H1 (cell line): ENCODE results near the gene TRAF4. TPM values are rescaled to one million over a fixed set of nuclear protein-coding genes. Genes with fewer than 3 reads are reported as not detected.
A peak's percentile ranks its signal among the peaks of the same experiment; 100 is the strongest.

ENCODE experiments used
- BACH1 ChIP-seq: IDR thresholded peaks from 2 replicates; pipeline ENCODE4 v1.6.1; 2012; ENCODE audit warnings: low read length, improper control_type of control experiment
- CEBPB ChIP-seq: IDR thresholded peaks from 2 replicates; pipeline ENCODE4 v1.6.1; 2012; ENCODE audit warnings: low read depth, low read length
- CHD1 ChIP-seq: IDR thresholded peaks from 2 replicates; pipeline ENCODE4 v1.6.1; 2012; ENCODE audit warnings: low read depth, low read length, improper control_type of control experiment
- CHD7 ChIP-seq: fragments of 300-600 bp; sonication (generic); IDR thresholded peaks from 2 replicates; pipeline ENCODE4 v1.7.1; 2012; ENCODE audit warnings: low read length, moderate library complexity, mild to moderate bottlenecking, inconsistent platforms; ENCODE audit not compliant: insufficient replicate concordance
- HDAC2 ChIP-seq, 2 experiments: fragments of 300-600 bp in 1 of 2; sonication (generic) in 1 of 2; IDR thresholded peaks; 2 replicates each; pipeline ENCODE4 v1.6.1; 2011 to 2012; ENCODE audit warnings: low read depth in 2 of 2, low read length in 2 of 2, mild to moderate bottlenecking in 2 of 2, moderate library complexity in 2 of 2, borderline replicate concordance in 1 of 2, inconsistent platforms in 1 of 2
- JUN ChIP-seq: IDR thresholded peaks from 2 replicates; pipeline ENCODE4 v1.6.1; 2011; ENCODE audit warnings: low read depth, mild to moderate bottlenecking, improper control_type of control experiment, low read length
- MAFK ChIP-seq: IDR thresholded peaks from 2 replicates; pipeline ENCODE4 v1.6.1; 2012; ENCODE audit warnings: low read depth, mild to moderate bottlenecking, improper control_type of control experiment, low read length
- PHF8 ChIP-seq: fragments of 200-600 bp; sonication (generic); conservative IDR thresholded peaks from 2 replicates; pipeline ENCODE4 v1.7.1; 2012; ENCODE audit warnings: low read depth, mild to moderate bottlenecking, inconsistent platforms, low read length, moderate library complexity
- SP4 ChIP-seq: IDR thresholded peaks from 2 replicates; pipeline ENCODE4 v1.6.1; 2012; ENCODE audit warnings: low read length, inconsistent platforms
- SRF ChIP-seq: IDR thresholded peaks from 2 replicates; pipeline ENCODE4 v1.6.1; 2011; ENCODE audit warnings: mild to moderate bottlenecking, low read depth, low read length, moderate library complexity
- polyA plus RNA-seq, 7 experiments: library from polyadenylated mRNA; depleted of rRNA in 3 of 7; stranded (reverse) in 5 of 7; unstranded in 2 of 7; fragments of >200 nt in 5 of 7; fragments of 200-250 nt in 2 of 7; gene quantifications; 1 replicate in 5 of 7; 2 replicates in 1 of 7; 4 replicates in 1 of 7; pipeline versions ENCODE4 v1.2.1 to v1.2.3, GENCODE V29; 2011 to 2013; ENCODE audit warnings: missing spikeins in 2 of 7, mixed read lengths in 2 of 7
- total RNA-seq: library from RNA; stranded (reverse); fragmentation: NEBNext Ultra II Directional; extraction: Animal tissue kit (Norgen Biotek cat#: 25700); gene quantifications from 2 replicates; pipeline ENCODE4 v1.2.1, GENCODE V29; 2021

TRAF4 gene
- total and polyA plus RNA-seq, 2 of the 8 experiments (the other 6 are each of a cell fraction or from before 2014, with no cell fraction given), result 167 to 170 TPM

GRCh38 chr17:28743243-28744103 is at the start of gene TRAF4 (continued):
- TF ChIP-seq CHD7 (no peak), SRF (no peak), CHD1 (no peak), MAFK (no peak), CEBPB (no peak), HDAC2 (IDR thresholded peaks at IDR 0.05; ENCODE audit: borderline replicate concordance in 1 of 2, low read depth in 2 of 2, low read length in 2 of 2) (no peak; a peak in 1 of 4 replicates), SP4 (no peak), PHF8 (no peak; the same call in 1 of the 2 replicates), BACH1 (peak; percentile 28; the same call in 1 of the 2 replicates), JUN (no peak)
